A673 (cell line): ENCODE results near the gene SECTM1.

Source experiments
- CTCF ChIP-seq: fragments of 300-800, 200-600 bp; sonication (generic); conservative IDR thresholded peaks from 2 replicates; pipeline ENCODE4 v1.5.1; 2017; ENCODE audit warnings: low read depth, mild to moderate bottlenecking, antibody characterized with exemption, low read length, moderate library complexity, mixed read lengths
- EZH2 ChIP-seq: fragments of 200-600 bp; sonication (generic); IDR thresholded peaks from 2 replicates; pipeline ENCODE4 v1.6.1; 2017; ENCODE audit warnings: borderline replicate concordance, low read depth, mild to moderate bottlenecking, mixed read lengths, antibody characterized with exemption, low read length; ENCODE audit not compliant: poor library complexity, severe bottlenecking

- TF ChIP-seq CTCF = no peak
- no peak for TF ChIP-seq EZH2
Measured at GRCh38 chr17:82278786-82279391, 54.7 kb downstream of the SECTM1 start.
